GM12892 (cell line): ENCODE measurements around the gene FBLN1.

Source experiments
- POLR2A ChIP-seq: IDR thresholded peaks from 2 replicates; pipeline ENCODE4 v1.6.1; 2011; ENCODE audit warnings: low read depth, low read length, control low read depth
- POLR2AphosphoS5 ChIP-seq: IDR thresholded peaks from 2 replicates; pipeline ENCODE4 v1.6.1; 2011; ENCODE audit warnings: low read depth, low read length, control low read depth
- TAF1 ChIP-seq: IDR thresholded peaks from 2 replicates; pipeline ENCODE4 v1.6.1; 2011; ENCODE audit warnings: low read depth, mild to moderate bottlenecking, control low read depth, low read length, borderline replicate concordance

DNA sequence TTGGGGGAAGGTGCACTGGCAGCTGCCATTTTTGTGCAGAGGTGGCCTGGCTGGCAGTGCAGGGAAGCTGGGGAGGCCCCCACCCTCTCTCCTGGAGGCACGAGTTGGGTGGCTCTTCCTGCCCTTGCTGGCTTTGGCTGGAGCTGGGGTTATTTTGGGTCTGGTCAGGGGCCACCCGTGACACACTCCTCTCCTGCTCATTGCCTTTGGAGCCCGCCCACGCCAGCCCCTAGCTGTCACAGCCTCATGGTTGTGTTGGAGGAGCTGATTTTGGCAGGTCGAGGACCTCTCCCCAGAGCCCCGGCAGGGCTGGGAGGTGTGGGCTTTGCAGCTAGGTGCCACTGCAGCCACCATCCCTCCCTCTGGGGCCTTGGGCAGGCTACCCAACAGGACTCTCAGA lies 21.5 kb downstream of the FBLN1 start:
- no peak for TF ChIP-seq POLR2A
- no peak for TF ChIP-seq POLR2AphosphoS5
- TF ChIP-seq TAF1 = no peak
